ENCODE data around the gene MPPED2.

DNA sequence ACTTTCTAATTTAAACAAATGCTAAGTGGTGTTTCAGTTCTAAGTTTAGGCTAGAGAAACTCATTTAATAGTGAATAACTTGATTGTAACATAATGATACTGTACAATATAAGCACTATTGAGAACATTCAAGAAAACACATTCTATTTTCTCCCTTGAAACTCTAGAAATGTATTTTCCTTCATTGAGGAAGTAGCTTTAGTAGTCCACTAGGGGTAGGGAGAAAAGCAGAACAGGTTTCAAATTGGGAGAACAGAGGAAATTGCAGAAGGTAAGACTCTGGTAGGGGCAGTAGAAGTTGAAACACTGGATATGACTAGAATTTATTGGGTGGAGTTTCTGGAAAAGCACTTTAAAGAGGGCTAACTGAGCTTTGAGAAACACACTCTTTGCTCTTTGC is 31.6 kb upstream of the MPPED2 start:
- TF ChIP-seq, protein P1, sequence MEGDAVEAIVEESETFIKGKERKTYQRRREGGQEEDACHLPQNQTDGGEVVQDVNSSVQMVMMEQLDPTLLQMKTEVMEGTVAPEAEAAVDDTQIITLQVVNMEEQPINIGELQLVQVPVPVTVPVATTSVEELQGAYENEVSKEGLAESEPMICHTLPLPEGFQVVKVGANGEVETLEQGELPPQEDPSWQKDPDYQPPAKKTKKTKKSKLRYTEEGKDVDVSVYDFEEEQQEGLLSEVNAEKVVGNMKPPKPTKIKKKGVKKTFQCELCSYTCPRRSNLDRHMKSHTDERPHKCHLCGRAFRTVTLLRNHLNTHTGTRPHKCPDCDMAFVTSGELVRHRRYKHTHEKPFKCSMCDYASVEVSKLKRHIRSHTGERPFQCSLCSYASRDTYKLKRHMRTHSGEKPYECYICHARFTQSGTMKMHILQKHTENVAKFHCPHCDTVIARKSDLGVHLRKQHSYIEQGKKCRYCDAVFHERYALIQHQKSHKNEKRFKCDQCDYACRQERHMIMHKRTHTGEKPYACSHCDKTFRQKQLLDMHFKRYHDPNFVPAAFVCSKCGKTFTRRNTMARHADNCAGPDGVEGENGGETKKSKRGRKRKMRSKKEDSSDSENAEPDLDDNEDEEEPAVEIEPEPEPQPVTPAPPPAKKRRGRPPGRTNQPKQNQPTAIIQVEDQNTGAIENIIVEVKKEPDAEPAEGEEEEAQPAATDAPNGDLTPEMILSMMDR (IDR thresholded peaks at IDR 0.05): no peak
- no peak for TF ChIP-seq POLR2A (IDR thresholded peaks at IDR 0.05)
